ENCODE data around the gene SNX10. TPM values are rescaled to one million over a fixed set of nuclear protein-coding genes. Genes with fewer than 3 reads are reported as not detected.

SNX10 gene
- total RNA-seq, 1 experiment from 2014 or later, result 23.2 TPM

DNA sequence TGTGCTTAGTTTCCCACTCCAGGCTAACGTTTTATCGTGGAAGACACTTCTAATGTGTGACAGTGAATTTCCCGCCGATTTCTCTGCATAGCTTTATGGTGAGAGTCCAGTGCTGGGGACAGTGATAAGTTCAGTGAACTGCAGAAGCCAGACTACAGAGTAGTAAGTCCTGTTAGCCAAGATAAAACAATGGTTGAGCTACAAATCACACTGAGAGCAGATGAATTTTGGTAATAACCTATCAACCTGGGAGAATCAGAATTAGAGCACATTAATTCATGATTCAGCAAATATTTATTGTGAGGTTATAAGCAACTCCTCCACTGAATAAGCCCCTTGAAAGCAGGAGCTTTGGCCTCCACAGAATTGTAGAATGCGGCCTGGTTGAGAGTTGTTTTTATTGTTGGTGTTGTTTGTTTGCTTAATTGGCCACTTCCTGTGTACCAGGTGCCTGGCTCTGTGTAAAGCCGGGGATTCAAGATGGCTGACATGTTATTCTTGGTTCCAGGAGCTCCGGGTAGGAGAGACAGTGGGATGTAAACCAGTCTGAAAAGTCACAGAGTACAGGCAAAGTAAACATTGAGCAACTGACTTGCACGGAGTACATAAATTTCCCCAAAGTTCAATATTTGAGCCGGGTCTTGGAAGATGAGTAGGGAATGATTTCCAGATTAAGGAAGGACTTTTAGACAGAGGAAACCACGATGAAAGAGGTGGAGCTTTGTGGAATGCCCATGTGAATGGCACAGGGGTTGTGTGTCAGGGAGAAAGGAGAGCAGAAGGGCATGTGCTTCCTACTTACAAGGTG is 112.7 kb downstream of the SNX10 start:
- DNase-seq (ENCODE audit: low spot score), result no peak

DNA sequence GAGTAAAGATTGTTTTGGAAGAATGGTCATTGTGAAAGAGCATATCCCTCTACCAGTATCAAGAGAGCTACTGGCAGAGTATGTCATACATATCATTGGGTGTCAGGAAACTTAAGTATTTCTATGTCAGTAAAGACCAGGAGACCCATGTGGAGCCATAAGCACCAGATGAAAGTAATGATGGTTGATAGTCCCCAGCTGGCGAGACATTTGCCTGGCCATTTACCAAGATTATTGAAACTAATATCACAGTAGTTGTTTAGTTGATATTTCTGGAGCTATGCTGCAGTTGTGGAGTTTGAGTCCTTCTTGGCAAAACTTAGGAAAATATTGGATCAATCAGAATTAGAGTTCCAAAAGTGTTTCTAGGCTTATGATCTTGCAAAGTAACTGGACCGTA is 114.8 kb downstream of the SNX10 start:
- DNase-seq (ENCODE audit: low spot score), result no peak

DNA sequence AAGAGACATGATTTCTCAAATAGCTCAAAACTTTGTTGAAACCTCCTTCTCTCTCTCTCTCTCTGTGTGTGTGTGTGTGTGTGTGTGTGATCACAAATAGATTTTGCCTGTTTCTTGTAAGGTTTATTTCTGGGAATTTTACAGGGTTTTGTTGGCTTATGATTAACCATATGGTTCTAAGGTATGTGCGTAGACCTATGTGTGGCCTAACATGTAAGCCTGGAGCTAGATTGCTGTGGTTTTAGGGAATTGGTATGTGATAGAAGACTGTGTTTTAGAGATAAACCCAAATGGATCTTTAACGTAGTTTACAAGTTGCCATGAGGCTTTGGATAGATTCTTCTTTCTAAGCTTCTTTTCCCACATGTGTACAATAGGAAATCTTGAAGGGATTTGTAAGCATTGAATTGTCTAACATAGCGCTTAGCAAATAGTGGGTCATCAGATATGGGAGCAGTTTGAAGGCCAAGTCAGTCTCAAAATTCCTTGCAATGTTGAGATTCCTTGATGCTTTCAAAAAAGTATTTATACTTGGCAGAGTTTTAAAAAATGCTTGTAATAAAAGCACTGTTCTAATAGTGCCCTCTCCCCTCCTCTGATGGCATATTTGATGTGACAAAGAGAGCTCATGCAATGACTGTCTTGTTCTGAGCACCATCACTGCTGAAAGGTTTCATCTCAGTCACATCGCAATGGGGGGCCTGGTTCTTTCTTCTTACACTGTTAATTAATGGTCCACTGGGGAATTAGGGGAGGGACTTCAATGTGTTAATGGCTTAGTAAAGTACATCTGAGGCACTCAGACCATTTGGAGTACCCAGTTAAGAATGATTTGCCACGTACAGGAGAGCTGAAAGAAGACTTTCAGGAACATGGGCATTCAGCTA is 118.2 kb downstream of the SNX10 start:
- DNase-seq (ENCODE audit: low spot score), result no peak

DNA sequence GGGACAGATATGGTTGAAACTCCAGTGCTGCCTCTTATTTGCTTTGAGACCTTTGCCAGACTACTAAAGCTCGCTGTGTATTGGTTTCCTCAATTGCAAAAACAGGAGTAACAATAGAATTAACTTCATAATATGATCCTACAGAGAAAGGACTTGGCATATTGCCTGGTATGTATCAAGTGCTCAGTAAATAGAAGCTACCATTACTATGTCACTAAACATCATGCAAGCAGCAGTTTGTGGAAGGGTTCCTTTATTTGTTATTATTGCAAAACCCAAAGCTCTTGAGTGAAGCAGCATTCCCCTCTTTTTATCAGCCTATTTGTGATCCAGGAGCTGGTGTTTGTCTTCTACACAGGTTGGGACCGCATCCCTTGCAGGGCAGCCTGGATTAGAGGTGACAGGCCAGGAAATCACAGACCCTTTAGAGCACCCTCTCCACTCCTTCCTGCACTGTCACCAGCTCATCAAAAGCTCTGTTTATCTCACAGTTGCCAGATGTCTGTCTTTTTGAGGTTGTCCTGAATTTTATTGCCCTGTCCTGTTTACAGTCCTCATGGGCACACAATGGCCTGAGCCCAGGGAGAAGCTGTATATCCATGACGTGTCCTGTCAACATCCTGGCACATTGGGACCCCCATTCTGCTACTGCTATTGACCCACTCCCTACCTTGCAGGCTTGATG is 121.5 kb downstream of the SNX10 start:
- no peak for DNase-seq (ENCODE audit: low spot score)

DNA sequence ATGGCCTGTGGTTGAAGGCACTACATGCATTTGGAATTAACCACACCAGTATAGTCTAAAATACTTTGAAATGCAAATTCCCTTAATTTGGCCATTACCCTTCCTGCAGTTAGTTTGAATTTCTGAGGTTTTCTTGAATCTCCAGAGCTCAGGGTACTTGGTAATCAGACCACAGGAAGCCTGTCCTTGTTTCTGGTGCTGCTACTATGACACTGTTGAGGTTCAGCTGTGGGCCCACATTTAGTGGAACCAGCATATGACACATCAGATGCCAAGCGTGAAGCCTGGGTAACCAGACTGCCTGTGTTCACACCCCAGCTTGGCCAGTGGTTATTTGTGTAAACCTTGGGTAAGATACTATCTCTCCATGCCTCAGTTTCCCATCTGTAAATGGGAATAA is 124.3 kb downstream of the SNX10 start:
- no peak for DNase-seq (ENCODE audit: low spot score)

DNA sequence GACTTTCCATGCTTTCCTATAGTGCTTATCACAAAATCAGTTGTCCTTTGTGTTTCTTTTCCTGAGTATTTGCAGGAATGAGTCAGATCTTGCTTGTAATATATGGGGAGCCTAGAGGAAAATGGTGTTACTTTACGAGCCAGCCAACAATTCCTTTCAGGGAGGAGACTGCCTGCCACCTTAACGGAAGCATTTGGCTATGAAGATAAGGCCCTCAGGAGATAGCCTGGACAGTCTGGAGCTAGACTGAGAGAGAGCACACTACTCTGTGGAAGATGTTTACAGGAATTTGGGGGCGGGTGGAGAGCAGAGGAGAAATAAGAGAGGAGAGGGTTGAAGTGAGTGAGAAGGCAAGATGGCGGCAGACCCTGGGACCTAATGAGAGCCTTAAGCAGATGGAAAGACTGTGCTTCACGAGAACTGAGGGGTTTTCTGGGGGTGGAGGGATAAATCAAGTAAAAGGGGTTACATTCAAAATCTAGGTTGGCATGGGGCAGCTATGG is 126.3 kb downstream of the SNX10 start:
- peak; percentile 48 for DNase-seq (ENCODE audit: low spot score)

DNA sequence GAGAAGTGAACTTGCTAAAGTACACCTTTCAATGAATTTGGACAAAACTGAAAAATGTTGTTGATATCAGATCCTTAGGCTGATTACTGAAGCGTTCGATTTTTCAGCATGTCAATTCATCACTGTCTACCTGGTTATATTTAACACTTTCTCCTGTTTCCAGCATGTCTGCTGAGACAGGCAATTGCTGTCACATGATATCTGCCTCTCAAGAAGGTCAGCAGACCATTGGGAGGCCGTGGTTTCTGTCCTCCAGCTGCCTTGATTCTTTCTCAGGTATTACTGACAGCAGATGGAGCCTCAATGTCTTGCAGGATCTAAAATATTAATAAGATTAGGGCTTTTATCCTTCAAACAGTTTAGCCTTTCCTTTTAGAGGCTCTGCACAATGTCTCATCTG is 127.5 kb downstream of the SNX10 start:
- DNase-seq (ENCODE audit: low spot score), result no peak

DNA sequence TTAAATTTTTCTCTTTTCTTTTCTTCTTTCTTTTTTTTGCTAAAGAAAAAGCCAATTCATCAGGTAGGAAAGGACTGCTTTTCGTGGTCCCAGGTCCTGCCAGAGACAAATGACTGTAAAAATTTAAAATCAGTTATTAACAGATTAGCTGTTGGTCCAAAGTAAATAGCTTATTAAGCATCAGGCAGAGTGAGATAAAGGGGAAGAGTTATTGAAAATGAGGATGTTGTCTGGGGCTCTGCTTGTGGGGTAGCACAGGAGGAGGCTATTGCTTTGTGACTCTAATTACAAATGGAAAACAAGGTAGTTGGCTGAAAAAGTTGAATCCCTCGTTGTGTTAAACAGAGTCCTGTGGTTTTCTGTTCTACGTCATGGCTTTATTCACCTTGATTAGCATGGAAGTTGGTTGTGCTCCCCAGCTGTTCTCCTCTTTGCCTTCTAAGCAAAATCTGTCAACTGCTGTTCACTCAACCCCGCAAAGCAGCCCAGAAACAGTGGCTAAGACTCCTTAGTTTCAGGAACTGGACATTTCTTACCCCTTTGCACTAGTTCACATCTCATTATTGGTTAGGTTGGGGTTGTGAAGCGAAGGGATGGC is 128.9 kb downstream of the SNX10 start:
- no peak for DNase-seq (ENCODE audit: low spot score)

DNA sequence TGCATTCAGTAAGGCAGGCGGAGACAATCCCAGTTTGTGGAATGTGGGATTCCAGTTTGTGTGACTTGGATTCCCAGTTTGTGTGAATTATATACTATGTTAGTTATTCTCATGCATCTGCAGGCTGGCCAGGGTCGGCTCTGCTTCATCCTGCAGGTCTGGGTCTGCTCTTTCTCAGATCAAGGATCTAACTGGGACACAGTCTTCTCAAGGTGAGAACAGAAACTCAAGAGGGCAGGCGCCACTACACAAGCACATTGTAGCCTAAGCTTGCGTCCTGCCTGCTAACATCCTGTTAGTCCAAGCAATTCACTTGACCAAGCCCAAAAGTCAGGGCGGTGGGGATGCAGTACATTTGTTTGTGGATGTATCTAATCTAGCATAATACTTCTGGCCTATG is 131.1 kb downstream of the SNX10 start:
- DNase-seq (ENCODE audit: low spot score), result no peak

DNA sequence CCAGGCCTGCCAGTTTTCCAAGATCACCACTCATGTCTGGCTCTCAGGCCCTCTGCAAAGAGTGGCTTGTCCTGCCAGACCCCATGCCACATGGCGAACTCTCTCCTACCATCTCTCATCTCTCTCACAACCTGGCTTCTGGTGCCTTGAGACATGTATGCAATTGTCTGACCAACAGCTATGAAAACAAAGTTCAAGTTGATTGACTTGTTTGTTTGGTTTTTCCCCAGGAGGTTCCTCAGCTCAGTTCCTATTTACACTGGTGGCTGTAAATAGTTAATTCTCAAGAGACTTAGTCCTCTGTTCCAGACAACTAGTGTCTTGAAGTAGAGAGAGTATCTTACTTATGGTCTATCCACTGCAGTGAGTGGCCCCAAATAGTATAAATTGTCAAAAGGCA is 131.8 kb downstream of the SNX10 start:
- DNase-seq (ENCODE audit: low spot score), result no peak

Other genes with a start within 250 kb of the SNX10 start
- gene NFE2L3, start 139.7 kb upstream of the SNX10 start, total RNA-seq (2014; rRNA removed; shearing (Covaris generic)), result 104 and 110 TPM in 2 replicates
- gene HNRNPA2B1, start 91.1 kb upstream of the SNX10 start, total RNA-seq (2014; rRNA removed; shearing (Covaris generic)), result 257 and 324 TPM in 2 replicates
- 529 and 544 TPM in 2 replicates for gene CBX3, start 90.1 kb upstream of the SNX10 start, total RNA-seq (2014; rRNA removed; shearing (Covaris generic))